Body of pancreas (tissue), 4 donors: ENCODE data around the gene CCDC91.

Source experiments
- POLR2A ChIP-seq, 3 donors: fragments of 450-650 bp; IDR thresholded peaks; one replicate each; pipeline ENCODE4 v1.6.1; 2016; ENCODE audit warnings: antibody characterized with exemption in 3 of 3, mild to moderate bottlenecking in 2 of 3
- TF ChIP-seq, protein P1 (sequence below), 7 experiments: fragments of 450-650 bp in 4 of 7; fragments of 200-600 bp in 3 of 7; sonication (generic) in 3 of 7; IDR thresholded peaks; one replicate each; pipeline ENCODE4 v1.5.1; 2016 to 2019; ENCODE audit warnings: antibody characterized with exemption in 7 of 7

DNA sequence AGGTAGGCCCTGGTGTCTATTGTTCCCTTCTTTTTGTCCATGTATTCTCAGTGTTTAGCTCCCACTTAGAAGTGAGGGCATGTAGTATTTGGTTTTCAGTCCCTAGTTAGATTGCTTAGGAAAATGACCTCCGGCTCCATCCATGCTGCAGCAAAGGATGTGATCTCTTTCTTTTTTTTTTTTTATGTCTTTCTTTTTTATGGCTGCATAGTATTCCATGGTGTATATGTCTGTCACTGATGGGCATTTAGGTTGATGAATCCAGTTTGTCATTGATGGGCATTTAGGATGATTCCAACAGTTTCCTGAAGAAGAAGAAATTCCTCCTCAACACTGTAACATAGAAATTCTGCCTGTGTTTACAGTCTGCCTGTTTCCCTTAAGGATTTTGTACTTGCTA is 231.1 kb downstream of the CCDC91 start:
- TF ChIP-seq, protein P1, sequence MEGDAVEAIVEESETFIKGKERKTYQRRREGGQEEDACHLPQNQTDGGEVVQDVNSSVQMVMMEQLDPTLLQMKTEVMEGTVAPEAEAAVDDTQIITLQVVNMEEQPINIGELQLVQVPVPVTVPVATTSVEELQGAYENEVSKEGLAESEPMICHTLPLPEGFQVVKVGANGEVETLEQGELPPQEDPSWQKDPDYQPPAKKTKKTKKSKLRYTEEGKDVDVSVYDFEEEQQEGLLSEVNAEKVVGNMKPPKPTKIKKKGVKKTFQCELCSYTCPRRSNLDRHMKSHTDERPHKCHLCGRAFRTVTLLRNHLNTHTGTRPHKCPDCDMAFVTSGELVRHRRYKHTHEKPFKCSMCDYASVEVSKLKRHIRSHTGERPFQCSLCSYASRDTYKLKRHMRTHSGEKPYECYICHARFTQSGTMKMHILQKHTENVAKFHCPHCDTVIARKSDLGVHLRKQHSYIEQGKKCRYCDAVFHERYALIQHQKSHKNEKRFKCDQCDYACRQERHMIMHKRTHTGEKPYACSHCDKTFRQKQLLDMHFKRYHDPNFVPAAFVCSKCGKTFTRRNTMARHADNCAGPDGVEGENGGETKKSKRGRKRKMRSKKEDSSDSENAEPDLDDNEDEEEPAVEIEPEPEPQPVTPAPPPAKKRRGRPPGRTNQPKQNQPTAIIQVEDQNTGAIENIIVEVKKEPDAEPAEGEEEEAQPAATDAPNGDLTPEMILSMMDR (IDR thresholded peaks at IDR 0.05), result no peak
- TF ChIP-seq POLR2A (IDR thresholded peaks at IDR 0.05), result no peak
